ENCODE data around the gene GPHN.
"Not testable (repeated sequence)": the region's sequence is repeated elsewhere in the genome, so short reads cannot be mapped to it uniquely, and the experiment has no call there.

GPHN gene

DNA sequence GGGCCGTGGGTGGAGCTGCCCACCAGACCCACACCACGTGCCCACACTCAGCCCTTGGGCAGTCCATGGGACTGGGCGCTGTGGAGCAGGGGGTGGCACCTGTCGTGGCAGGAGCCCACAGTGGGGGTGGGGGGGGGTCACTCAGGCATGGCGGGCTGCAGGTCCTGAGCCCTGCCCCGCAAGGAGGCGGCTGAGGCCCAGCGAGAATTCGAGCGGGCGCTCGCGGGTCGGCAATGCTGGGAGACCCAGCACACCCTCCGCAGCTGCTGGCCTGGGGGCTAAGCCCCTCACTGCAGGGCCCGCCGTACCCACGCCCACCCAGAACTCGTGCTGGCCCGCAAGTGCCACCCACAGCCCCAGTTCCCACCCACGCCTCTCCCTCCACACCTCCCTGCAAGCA lies 548.7 kb downstream of the GPHN start:
- DNase-seq (ENCODE audit: low read depth in 2 of 2), result no peak

- no peak for DNase-seq (ENCODE audit: low read depth in 2 of 2)
These were observed 551.6 kb downstream of the GPHN start for GRCh38 chr14:67059596-67059995.

GRCh38 chr14:67060546-67060945 lies 552.6 kb downstream of the GPHN start:
- DNase-seq (ENCODE audit: low read depth in 2 of 2), result no peak

- DNase-seq (ENCODE audit: low read depth in 2 of 2), result not testable (repeated sequence)
These were observed 559.3 kb downstream of the GPHN start for GRCh38 chr14:67067070-67067814.

GRCh38 chr14:67068251-67068650 lies 560.3 kb downstream of the GPHN start:
- DNase-seq (ENCODE audit: low read depth in 2 of 2), result no peak

DNA sequence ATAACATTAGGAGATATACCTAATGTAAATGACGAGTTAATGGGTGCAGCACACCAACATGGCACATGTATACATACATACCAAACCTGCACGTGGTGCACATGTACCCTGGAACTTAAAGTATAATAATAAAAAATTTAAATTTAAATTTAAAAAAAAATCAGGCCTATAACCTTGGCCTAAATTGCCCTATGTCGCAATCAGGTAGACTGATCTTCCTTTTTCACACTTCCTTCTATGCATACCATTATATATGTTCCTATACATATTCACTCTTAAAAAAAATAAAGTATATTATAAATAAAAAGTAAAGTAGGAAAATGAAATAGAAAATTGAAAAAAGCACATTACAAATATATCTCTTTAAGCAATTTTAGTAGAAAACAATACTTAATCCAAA lies 563.6 kb downstream of the GPHN start:
- no peak for DNase-seq (ENCODE audit: low read depth in 2 of 2)

- DNase-seq (ENCODE audit: low read depth in 2 of 2), result no peak
These were observed 570.0 kb downstream of the GPHN start for GRCh38 chr14:67077921-67078320.

DNA sequence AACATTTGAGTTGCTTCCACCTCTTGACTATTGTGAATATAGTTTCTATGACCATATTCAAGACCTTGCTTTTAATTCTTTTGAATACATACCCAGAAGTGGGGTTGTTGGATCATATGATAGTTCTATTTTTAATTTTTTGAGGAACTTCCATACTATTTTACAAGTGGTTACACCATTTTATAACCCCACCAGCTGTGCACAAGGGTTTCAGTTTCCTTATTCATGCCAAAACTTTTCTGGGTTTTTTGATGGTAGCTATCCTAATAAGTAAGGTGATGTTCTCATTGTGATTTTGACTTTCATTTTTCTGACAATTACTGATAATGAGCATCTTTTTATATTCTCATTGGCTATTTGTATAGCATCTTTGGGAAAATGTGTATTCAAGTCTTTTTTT lies 571.9 kb downstream of the GPHN start:
- no peak for DNase-seq (ENCODE audit: low read depth in 2 of 2)

- no peak for DNase-seq (ENCODE audit: low read depth in 2 of 2)
These were observed 600.3 kb downstream of the GPHN start for GRCh38 chr14:67108230-67108629.

DNA sequence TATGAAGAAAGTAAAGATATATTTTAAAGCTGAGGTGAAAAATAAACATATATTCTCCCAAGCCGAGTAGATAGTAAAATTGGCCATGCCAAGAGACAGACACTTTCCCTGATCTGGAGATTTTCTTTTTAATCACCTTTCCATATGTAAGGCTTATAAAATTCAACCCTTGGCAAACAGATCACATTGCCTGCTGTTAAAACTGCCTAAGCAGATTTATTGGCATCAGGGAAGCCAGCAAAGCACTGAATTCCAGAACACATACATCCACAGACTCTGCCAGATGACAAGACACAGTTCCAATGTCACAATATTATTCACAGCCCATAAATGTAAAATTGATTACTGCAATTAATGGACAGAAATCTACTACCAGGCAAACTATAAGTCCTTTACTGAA lies 603.1 kb downstream of the GPHN start:
- no peak for DNase-seq (ENCODE audit: low read depth in 2 of 2)

DNA sequence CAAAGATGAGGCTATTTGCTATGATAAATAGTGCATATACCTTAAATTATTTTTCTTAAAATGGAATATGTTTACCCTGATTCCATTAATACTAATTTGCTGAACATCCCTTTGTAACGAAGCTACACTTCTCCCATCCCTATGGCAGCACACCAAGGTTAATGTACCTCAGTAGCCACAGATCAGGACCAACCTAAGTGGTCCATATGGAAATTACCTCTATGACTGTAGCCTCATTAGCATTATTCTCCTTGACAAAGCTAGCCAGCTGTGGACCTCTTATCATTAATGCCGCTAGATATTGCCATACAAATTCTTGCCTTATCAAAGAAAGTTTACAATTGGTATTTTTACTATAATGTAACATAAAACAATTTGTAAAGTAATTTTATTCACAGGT lies 604.4 kb downstream of the GPHN start:
- DNase-seq (ENCODE audit: low read depth in 2 of 2), result no peak

DNA sequence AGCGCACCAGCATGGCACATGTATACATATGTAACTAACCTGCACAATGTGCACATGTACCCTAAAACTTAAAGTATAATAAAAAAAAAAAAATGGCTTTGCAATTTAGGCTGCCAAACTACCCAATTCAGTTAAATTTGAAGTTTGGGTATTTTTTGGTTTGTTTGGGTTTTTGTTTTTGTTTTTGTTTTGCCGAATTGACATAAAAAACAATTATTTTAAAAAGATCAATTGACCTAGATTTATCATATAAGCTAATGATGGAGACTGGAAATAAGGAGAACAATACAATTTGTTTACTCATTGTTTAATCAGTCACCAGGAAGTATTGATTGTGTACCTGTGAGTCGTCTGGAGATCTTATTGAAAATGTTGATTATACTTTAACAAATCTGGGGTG lies 619.2 kb downstream of the GPHN start:
- no peak for DNase-seq (ENCODE audit: low read depth in 2 of 2)

GRCh38 chr14:67129768-67130167 lies 621.8 kb downstream of the GPHN start:
- DNase-seq (ENCODE audit: low read depth in 2 of 2), result no peak

- no peak for DNase-seq (ENCODE audit: low read depth in 2 of 2)
These were observed 623.7 kb downstream of the GPHN start for GRCh38 chr14:67131691-67132090.

- no peak for DNase-seq (ENCODE audit: low read depth in 2 of 2)
These were observed 625.2 kb downstream of the GPHN start for GRCh38 chr14:67133144-67133543.

- no peak for DNase-seq (ENCODE audit: low read depth in 2 of 2)
These were observed 625.9 kb downstream of the GPHN start for GRCh38 chr14:67133595-67134441.

DNA sequence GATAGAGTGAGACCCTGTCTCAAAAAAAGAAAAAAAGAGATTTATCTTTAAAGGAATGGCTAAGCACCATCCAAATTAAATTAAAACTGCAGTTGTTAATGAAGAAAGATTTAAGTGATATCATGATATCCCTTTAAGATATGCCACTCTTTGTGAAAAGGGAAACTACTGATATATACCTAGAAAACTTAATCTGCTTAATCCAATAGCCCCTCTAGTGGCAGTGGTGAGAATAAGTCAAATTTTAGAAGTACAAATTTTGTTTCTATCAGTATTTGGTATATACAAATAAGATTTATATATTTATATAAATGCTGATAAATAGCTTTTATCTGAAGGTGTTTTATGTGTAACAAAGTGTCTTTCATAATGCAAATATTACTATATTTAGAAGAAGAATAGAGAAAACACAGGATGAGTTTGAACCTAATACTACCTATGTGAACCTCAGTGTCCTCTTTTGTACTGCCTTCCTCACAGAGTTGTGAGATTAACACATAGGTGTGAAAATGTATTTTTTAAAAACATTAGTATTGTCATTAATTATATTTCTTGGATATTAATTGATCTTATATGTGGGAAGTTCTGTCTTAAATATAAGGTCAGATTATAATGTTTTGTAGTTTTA lies 629.9 kb downstream of the GPHN start:
- no peak for DNase-seq (ENCODE audit: low read depth in 2 of 2)

DNA sequence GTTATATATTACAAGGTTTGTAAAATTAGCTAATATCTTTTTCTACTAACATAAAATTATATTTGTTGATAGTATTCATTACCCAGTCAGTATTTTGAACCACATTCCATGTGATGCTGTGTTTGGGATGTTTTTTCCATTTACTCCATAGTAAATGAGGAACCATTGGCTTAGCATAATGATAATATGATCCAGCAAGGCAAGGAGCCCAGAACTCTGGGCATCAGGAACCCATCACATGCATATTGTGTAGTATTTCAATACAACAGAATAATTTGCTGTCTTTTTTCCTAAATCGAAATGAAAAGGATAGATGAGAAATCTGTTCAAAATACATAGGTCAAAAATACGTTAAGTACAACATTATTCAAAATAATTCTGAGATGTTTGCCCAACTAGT lies 632.6 kb downstream of the GPHN start:
- DNase-seq (ENCODE audit: low read depth in 2 of 2), result no peak

- no peak for DNase-seq (ENCODE audit: low read depth in 2 of 2)
These were observed 633.4 kb downstream of the GPHN start for GRCh38 chr14:67141146-67141900.

GRCh38 chr14:67151082-67151666 lies 643.2 kb downstream of the GPHN start:
- DNase-seq (ENCODE audit: low read depth in 2 of 2), result no peak

GRCh38 chr14:67158566-67158965 lies 650.6 kb downstream of the GPHN start:
- DNase-seq (ENCODE audit: low read depth in 2 of 2), result no peak

DNA sequence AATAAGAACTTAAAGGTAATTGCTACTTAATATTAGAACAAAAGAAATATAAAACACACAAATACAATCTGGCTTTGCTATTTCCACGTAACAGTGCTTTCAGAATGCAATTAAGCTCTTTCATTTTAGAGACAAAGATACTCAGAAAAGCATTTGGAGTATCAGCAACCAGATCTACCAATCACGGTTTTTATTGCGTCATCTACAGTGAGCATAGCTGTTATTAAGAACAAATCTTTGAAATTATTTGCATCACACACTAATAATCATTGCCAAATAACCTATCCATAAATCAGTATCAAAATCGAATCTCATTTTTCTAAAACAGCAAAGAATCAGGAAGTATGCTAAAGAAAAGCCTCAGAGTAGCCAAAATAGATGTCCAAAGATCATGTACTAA lies 654.4 kb downstream of the GPHN start:
- no peak for DNase-seq (ENCODE audit: low read depth in 2 of 2)

Measured in stimulated activated CD4-positive, alpha-beta T cell treated with anti-CD3 and anti-CD28 coated beads, Interleukin-12 subunit alpha, Interleukin-12 subunit beta, amount 100 ng/mL, for 24 hours (primary cell).